HG03558 (cell line): Measurements from ENCODE around the gene BTBD9.

Experiments
- ATAC-seq: cut with Tn5 transposase; IDR thresholded peaks from one replicate; pipeline ENCODE4 v1.9.1; 2021; ENCODE audit warnings: moderate number of reproducible peaks; ENCODE audit not compliant: unreplicated experiment; ENCODE audit errors: extremely low read depth

BTBD9 gene

GRCh38 chr6:38271081-38271480, 368.6 kb downstream of the BTBD9 start:
- no peak for ATAC-seq

GRCh38 chr6:38270367-38270766, 369.4 kb downstream of the BTBD9 start:
- no peak for ATAC-seq

DNA sequence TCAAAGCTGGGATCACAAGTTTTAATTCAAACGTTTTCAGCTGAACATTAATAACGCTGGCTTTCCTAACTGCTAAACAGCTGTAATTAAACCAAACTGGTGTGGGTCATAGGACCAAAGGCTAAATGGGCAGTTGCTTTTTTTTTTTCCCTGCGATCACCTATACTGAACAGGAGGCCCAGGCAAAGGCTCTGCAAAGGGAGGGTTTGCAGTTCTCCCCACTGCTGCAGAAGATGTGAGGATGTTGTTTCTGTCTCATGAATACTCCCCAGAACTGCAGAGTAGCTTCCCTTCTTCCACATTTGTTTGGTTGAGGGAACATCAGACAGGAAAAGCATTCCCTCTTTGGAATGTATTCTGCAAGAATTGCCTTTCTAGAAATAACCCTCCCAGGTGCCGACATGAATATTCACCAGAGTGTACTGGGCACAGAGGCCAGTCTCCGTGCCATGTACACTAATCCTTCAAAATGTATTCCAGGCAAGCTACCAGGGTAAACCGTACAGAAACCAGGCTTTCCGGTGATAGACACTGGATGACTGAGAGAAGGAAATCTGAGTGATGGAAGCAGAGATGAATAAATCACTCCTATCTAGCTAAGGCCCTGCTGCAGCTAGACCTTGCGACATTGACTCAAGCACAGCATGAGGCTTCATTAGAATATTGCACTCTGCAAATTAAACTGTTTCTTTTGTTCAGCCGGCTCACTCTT, 370.1 kb downstream of the BTBD9 start:
- ATAC-seq, result no peak

DNA sequence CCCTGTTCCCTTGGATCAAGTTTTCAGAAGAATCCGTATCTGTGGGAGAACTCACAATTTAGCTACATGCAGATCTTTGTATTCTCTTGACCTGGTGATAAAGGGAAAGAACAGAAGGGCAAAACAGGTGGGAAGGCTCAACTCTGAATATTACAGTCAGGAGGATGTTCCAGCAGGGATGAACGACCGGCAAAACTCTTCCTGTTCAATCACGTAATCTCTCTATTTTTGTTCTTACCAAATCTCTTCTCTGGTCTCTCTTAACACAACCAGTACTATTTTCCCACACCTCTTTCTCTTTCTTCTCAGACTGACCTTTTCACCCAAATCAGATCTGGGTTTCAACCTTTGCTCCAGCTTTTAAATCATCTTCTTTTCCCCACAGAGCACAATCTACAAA, 371.4 kb downstream of the BTBD9 start:
- ATAC-seq, result no peak

DNA sequence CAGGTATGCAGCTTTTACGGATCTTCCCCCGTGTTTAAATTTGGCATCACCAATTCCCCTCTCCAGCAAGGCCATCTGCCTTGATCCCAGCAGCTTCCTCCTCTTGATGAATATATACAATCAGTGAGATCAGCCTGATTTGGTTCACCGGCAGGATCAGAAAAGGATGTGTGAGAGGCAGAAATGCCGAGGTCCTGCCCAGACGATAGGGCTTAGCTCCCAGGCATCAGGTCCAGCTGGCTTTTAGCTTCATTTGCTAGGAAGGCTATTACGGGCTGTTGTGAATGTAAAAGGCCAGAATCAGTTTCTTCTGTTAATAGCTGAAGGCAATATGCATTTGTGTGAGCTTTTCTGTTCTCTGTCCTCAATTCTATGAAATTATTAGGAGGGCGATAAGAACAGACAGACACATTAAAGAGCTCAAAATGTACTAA, 372.8 kb downstream of the BTBD9 start:
- ATAC-seq, result no peak

- no peak for ATAC-seq
Observed at GRCh38 chr6:38264605-38265004, 375.1 kb downstream of the BTBD9 start.

GRCh38 chr6:38262609-38263008, 377.1 kb downstream of the BTBD9 start:
- no peak for ATAC-seq

GRCh38 chr6:38262026-38262425, 377.7 kb downstream of the BTBD9 start:
- ATAC-seq, result no peak

GRCh38 chr6:38261626-38262025, 378.1 kb downstream of the BTBD9 start:
- ATAC-seq, result no peak

GRCh38 chr6:38259736-38260135, 380.0 kb downstream of the BTBD9 start:
- ATAC-seq, result no peak

DNA sequence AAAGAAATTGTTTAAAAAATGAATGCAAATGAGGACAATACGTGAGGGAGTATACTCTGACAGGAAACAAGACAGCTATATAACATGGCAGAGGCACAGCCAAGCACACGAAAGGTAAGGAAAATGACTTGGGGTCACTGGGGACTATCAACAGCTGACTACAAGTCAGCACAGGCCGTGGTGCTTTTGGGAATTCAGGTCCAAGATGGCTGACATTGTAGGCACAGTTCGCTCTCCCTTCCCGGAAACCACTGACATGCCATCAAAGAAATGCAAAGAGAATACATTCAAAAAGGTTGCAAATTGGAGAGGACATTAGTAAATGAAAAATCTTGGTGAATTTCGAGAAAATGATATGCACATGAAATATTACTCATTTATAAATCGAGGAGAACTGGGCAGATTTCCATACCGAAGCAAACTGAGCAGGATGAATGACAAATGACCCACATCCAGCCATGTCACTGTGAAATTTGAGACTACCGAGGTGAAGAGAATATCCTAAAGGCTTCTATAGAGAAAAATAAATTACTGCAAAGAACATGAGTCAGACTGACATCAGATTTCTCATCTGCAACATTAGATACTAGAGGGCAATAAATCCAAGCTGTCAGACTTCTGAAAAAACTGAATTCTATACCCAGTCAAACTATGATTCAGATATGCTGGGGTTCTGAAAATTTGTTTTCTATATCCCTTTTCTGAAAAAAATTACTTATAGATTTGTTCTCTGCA, 391.1 kb downstream of the BTBD9 start:
- no peak for ATAC-seq

GRCh38 chr6:38245295-38245694, 394.4 kb downstream of the BTBD9 start:
- no peak for ATAC-seq

DNA sequence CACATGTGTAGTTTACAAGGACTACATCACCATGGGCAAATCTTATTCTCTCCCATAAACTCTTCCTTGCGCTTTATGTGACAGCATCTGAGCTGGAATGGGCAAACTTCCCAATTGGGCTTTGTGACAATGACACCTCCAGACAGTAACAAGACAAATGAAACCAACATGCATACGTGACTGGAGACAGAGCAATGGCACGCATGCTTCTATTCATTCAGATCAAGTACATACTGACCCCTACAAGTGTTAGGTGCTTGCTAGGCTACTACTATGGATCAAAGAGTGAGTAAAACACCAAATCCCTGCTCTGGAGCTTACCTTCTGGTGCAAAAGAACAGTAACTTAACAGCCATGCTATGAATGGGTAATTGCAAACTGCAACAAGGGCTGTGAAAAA, 394.9 kb downstream of the BTBD9 start:
- no peak for ATAC-seq

- ATAC-seq, result no peak
Observed at GRCh38 chr6:38241200-38241871, 398.4 kb downstream of the BTBD9 start.

GRCh38 chr6:38239719-38240451, 399.8 kb downstream of the BTBD9 start:
- no peak for ATAC-seq

- ATAC-seq, result no peak
Observed at GRCh38 chr6:38236631-38237030, 403.1 kb downstream of the BTBD9 start.

DNA sequence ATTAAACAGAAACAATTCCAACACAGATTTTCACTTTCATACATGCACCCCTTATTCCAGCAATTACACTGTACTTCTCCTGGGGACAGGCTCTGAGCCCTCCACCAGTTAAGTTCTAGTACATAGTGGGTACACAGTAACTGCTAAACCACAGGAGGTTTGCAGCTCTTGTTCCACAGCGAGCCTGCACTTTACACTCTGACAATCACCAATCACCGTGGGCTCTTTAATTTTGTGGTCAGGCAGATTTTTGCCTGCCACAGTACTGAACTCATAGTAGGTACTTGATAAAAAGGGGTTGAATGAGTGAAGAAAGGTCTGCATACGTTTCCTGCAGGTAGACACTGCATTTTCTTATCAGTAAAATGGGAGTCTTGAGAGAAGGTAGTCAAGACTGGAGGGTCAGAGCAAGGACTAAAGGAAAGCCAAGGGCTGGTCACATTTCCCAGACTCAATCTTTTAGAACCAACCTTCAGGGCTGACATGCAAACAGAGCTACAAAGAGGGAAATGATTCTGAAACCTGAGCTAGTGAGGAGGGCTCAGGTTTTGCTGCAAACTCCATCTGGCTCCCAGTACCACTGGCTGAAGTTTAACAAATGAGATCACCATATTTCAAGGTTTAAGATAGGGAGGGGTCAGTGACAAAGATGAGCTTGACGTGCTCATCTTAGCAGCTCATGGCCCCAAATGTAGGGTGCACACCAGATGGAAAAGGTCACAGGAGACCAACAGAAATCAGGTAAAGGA, 404.6 kb downstream of the BTBD9 start:
- no peak for ATAC-seq

DNA sequence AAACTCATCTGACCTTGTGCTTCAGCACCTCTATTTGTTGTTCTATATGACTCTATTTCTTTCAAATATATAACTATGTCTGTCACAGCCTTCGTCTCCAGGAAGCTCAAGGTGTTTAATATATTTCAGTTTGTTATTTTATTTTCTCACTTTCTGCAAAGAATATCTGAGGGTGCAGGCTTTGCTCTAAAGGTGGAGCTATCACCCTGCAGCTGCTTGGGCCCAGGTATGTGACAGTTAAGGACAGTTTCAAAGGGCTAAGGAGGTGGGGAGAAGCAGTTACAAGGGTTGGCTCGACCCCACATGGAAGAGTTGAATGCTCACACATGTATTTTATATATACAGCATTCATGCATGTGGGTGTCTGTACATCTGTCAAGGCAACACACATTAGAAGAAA, 405.6 kb downstream of the BTBD9 start:
- no peak for ATAC-seq

DNA sequence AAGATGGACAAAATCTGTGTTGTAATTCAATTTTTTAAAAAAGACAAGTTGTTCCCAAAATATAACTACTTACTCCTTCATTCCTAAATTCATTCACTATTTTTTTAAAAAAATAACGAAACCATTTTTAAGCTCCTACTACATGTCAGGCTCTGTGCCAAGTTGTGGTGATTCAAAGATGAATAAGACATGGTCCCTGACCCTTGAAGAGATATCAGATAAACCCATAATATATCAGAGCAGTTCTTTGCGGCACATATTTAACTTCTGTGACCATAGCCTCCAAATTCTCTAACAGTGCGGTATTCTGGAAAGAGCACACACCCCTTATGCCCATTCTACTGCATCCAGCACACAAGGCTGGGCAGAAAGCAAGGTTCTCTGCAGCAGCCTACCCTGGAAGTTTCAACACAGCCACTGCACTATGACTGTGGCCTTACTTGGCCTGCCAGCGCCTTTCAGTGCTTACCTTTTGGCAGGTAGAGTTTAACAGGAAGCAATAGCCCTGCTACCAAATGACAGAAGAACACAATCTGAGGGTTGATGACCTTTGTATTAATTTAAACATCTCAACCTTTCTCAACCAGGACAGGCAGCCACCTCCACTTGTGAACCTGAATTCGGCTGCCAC, 406.5 kb downstream of the BTBD9 start:
- ATAC-seq, result no peak

GRCh38 chr6:38225766-38226165, 414.0 kb downstream of the BTBD9 start:
- ATAC-seq, result no peak
